CD4-positive, alpha-beta T cell (primary cell): ENCODE measurements around the gene PTPRN2. TPM values are rescaled to one million over a fixed set of nuclear protein-coding genes. Genes with fewer than 3 reads are reported as not detected.

Experiments
- ATAC-seq: fragments of 200-7000 bp; cut with Tn5 transposase; one replicate; pipeline ENCODE4 v1.10.0; 2022; ENCODE audit warnings: mild to moderate bottlenecking; ENCODE audit not compliant: poor library complexity
- CTCF ChIA-PET: fragments of 350-600 bp; sonication (Branson Sonifier 250); formaldehyde crosslinking; loops from one replicate; lab custom pipeline; 2021; ENCODE audit warnings: antibody characterized with exemption, inconsistent platforms; lab: Charles Lee
- POLR2A ChIA-PET: fragments of 350-600 bp; sonication (Branson Sonifier 250); formaldehyde crosslinking; loops from one replicate; lab custom pipeline; 2021; ENCODE audit warnings: antibody characterized with exemption, inconsistent platforms; lab: Charles Lee
- DNase-seq, 14 experiments: peaks; one replicate each; pipeline ENCODE4 v3.0.0-alpha.2; 2013 to 2020; ENCODE audit warnings: mixed read lengths in 2 of 14
- H3K27ac ChIP-seq, 2 donors: one replicate each; pipeline versions ENCODE4 v1.5.1 to v1.7.0; 2013; ENCODE audit warnings: low read length in 2 of 2, low read depth in 1 of 2, mild to moderate bottlenecking in 1 of 2
- H3K27me3 ChIP-seq, 2 experiments: 1 replicate in 1 of 2; 2 replicates in 1 of 2; pipeline versions ENCODE4 v1.6.1 to v1.7.0; 2013; ENCODE audit warnings: low read length in 2 of 2, control low read depth in 1 of 2, mild to moderate bottlenecking in 1 of 2, moderate library complexity in 1 of 2; ENCODE audit not compliant: insufficient read depth in 2 of 2, control insufficient read depth in 1 of 2
- H3K36me3 ChIP-seq: one replicate; pipeline ENCODE4 v1.6.1; 2013; ENCODE audit warnings: low read length, control low read depth; ENCODE audit not compliant: insufficient read depth
- H3K4me1 ChIP-seq: one replicate; pipeline ENCODE4 v1.6.1; 2013; ENCODE audit warnings: low read length, control low read depth; ENCODE audit not compliant: insufficient read depth
- H3K4me3 ChIP-seq: one replicate; pipeline ENCODE4 v1.5.1; 2013; ENCODE audit warnings: mild to moderate bottlenecking, low read length, moderate library complexity
- H3K9me3 ChIP-seq, 2 experiments: 1 replicate in 1 of 2; 2 replicates in 1 of 2; pipeline versions ENCODE4 v1.6.1 to v1.7.0; 2013; ENCODE audit warnings: low read length in 2 of 2, mild to moderate bottlenecking in 2 of 2, control low read depth in 1 of 2, moderate library complexity in 1 of 2; ENCODE audit not compliant: control insufficient read depth in 1 of 2, insufficient read depth in 1 of 2
- H3K27ac Mint-ChIP-seq: one replicate; pipeline ENCODE4 v1.8.0; 2020; ENCODE audit warnings: mixed read lengths
- H3K27me3 Mint-ChIP-seq: one replicate; pipeline ENCODE4 v1.8.0; 2021; ENCODE audit warnings: mixed read lengths
- H3K36me3 Mint-ChIP-seq: one replicate; pipeline ENCODE4 v1.8.0; 2021; ENCODE audit warnings: low read depth, mixed read lengths
- H3K4me1 Mint-ChIP-seq: one replicate; pipeline ENCODE4 v1.8.0; 2021; ENCODE audit warnings: low read depth, mixed read lengths
- H3K4me3 Mint-ChIP-seq: one replicate; pipeline ENCODE4 v1.8.0; 2020; ENCODE audit warnings: mild to moderate bottlenecking, mixed read lengths
- H3K9me3 Mint-ChIP-seq: one replicate; pipeline ENCODE4 v1.8.0; 2020; ENCODE audit warnings: mixed read lengths
- intact Hi-C, 2 experiments: fragments of 100-400 bp; cut with DNase I in 1 of 2; cut with micrococcal nuclease in 1 of 2; formaldehyde crosslinking; loops; one replicate each; pipeline versions ENCODE4 v1.15.1 to v1.9.0; 2023 to 2025; cut with DNase I, micrococcal nuclease
- total RNA-seq, 174 experiments: library from RNA in 2 of 174; stranded (reverse) in 2 of 174; gene quantifications; one replicate each; pipeline ENCODE4 v1.2.3 and lab custom pipeline; 2021 to 2026
- TF ChIP-seq, protein P1 (sequence below): fragments of 200-600 bp; IDR thresholded peaks from one replicate; pipeline ENCODE4 v1.8.0; 2022; ENCODE audit warnings: antibody characterized with exemption, mild to moderate bottlenecking

PTPRN2 gene
- total RNA-seq, 2 experiments from 2014 or later = 0.34 to 0.44 TPM

GRCh38 chr7:158452331-158452730 lies 135.3 kb downstream of the PTPRN2 start:
- Mint-ChIP-seq H3K36me3 (no peaks in the 10 kb centered on the region), H3K27ac (no peak overlapping the region), H3K9me3 (peaks cover 4% of the 10 kb centered on the region), H3K4me1 (no peaks in the 10 kb centered on the region), H3K4me3 (no peak overlapping the region), H3K27me3 (no peaks in the 10 kb centered on the region)
- Histone ChIP-seq H3K27ac (no peak overlapping the region), H3K4me1 (no peaks in the 10 kb centered on the region), H3K4me3 (no peak overlapping the region), H3K27me3 (no peaks in the 10 kb centered on the region), H3K36me3 (no peaks in the 10 kb centered on the region), H3K9me3 (peaks cover 0 to 34% of the 10 kb centered on the region in 2 experiments)
- DNase-seq = no peak
- ChIA-PET POLR2A (no interaction called here), CTCF (no interaction called here)
- intact Hi-C loops = no loop called here
- TF ChIP-seq, protein P1, sequence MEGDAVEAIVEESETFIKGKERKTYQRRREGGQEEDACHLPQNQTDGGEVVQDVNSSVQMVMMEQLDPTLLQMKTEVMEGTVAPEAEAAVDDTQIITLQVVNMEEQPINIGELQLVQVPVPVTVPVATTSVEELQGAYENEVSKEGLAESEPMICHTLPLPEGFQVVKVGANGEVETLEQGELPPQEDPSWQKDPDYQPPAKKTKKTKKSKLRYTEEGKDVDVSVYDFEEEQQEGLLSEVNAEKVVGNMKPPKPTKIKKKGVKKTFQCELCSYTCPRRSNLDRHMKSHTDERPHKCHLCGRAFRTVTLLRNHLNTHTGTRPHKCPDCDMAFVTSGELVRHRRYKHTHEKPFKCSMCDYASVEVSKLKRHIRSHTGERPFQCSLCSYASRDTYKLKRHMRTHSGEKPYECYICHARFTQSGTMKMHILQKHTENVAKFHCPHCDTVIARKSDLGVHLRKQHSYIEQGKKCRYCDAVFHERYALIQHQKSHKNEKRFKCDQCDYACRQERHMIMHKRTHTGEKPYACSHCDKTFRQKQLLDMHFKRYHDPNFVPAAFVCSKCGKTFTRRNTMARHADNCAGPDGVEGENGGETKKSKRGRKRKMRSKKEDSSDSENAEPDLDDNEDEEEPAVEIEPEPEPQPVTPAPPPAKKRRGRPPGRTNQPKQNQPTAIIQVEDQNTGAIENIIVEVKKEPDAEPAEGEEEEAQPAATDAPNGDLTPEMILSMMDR = no peak
- ATAC-seq = no peak

DNA sequence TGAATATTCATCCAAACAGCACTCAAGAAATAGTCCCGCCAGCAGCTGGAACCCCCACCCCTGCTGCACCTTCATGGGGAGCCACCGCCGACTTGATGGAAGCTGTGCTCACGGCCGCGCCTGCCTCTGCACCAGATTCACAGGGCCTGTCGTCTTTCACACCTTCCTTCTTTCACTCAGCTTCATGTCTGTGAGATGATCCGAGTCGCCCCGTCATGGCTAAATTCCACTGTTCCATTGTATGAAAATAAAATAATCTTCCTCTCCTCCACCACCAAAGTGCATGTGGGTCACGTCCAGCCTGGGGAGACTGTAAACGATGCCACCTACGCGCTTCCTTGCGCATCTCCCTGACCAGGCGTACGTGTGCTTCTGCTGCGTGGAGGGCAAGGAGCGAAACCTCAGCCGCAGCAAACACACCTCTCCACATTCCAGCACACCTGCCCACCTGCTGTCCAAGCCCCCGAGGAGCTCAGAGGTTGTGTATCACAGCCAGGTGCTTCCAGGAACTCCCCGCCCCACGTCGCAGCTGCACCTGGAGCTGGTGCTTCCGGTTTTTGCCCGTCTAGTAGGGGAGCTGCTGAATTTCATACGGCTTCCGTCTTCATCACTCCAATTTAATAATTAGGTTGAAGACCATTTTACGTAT lies 137.0 kb downstream of the PTPRN2 start:
- Mint-ChIP-seq H3K4me1 (no peaks in the 10 kb centered on the region), H3K4me3 (no peak overlapping the region), H3K27me3 (no peaks in the 10 kb centered on the region), H3K36me3 (no peaks in the 10 kb centered on the region), H3K27ac (no peak overlapping the region), H3K9me3 (no peaks in the 10 kb centered on the region)
- Histone ChIP-seq H3K9me3 (peaks cover 0 to 21% of the 10 kb centered on the region in 2 experiments), H3K27me3 (no peaks in the 10 kb centered on the region), H3K4me3 (no peak overlapping the region), H3K36me3 (no peaks in the 10 kb centered on the region), H3K4me1 (no peaks in the 10 kb centered on the region), H3K27ac (no peak overlapping the region)
- intact Hi-C loops = no loop called here
- ATAC-seq = no peak
- ChIA-PET CTCF (no interaction called here), POLR2A (no interaction called here)
- TF ChIP-seq, protein P1 = no peak
- DNase-seq = no peak

DNA sequence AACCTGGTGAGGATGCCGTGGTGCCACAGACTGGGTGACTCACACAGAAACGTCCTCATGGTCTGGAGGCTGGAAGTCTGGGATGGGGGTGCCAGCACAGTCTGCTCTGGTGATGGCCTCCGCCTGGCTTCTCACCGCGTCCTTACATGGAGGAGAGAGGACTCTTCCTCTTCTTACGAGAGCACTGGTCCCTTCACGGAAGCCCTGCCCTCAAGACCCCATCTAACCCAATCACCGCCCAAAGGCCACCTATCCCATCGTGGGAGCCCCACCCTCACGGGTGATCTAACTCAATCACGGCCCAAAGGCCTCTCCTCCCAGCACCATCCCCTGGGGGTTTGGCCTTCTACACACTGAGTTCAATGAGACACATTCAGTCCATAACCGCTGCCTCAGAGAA lies 137.7 kb downstream of the PTPRN2 start:
- CTCF ChIA-PET = no interaction called here
- Mint-ChIP-seq H3K36me3 (no peaks in the 10 kb centered on the region), H3K27me3 (no peaks in the 10 kb centered on the region), H3K9me3 (no peaks in the 10 kb centered on the region), H3K4me1 (no peaks in the 10 kb centered on the region), H3K4me3 (no peak overlapping the region), H3K27ac (no peak overlapping the region)
- ATAC-seq (no peak), DNase-seq (no peak)
- POLR2A ChIA-PET = no interaction called here
- no peaks in the 10 kb centered on the region for H3K36me3 ChIP-seq
- H3K27me3 ChIP-seq = no peaks in the 10 kb centered on the region
- no peaks in the 10 kb centered on the region for H3K4me1 ChIP-seq
- intact Hi-C loops = no loop called here
- TF ChIP-seq, protein P1 = no peak
- H3K4me3 ChIP-seq = no peak overlapping the region
- H3K9me3 ChIP-seq = peaks cover 0 to 22% of the 10 kb centered on the region in 2 experiments
- H3K27ac ChIP-seq = no peak overlapping the region
